OCI-LY7 (cell line): ENCODE measurements around the gene GSTO1. TPM values are rescaled to one million over a fixed set of nuclear protein-coding genes. Genes with fewer than 3 reads are reported as not detected.

ENCODE experiments used
- BruUV-seq: library from RNA; stranded (reverse); fragments of 400-500 nt; replicated peaks from 2 replicates; lab custom pipeline; 2021; lab: Mats Ljungman, UMichigan
- CTCF ChIA-PET: fragments of 300-600 bp; sonication (Branson Sonifier 250); formaldehyde crosslinking; loops from one replicate; lab custom pipeline; 2022; ENCODE audit warnings: antibody characterized with exemption; ENCODE audit not compliant: unreplicated experiment; lab: Charles Lee
- POLR2A ChIA-PET: fragments of 300-600 bp; sonication (Branson Sonifier 250); formaldehyde crosslinking; loops from one replicate; lab custom pipeline; 2022; ENCODE audit warnings: antibody characterized with exemption; lab: Charles Lee
- DNase-seq: peaks from one replicate; pipeline ENCODE4 v3.0.0-alpha.2; 2015; ENCODE audit warnings: low spot score
- H2AFZ ChIP-seq: fragments of 200-600 bp; sonication (generic), shearing (Covaris generic); 2 replicates; pipeline ENCODE4 v1.6.1; 2014; ENCODE audit warnings: mild to moderate bottlenecking, antibody characterized with exemption, low read length, moderate library complexity
- H3K27ac ChIP-seq: fragments of 200-600 bp; sonication (generic); 2 replicates; pipeline ENCODE4 v1.5.1; 2014; ENCODE audit warnings: mixed run types, low read depth, mild to moderate bottlenecking, moderate library complexity, low read length, inconsistent platforms; ENCODE audit not compliant: poor library complexity, severe bottlenecking
- H3K36me3 ChIP-seq: fragments of 200-600 bp; sonication (generic); 2 replicates; pipeline ENCODE4 v1.6.1; 2014; ENCODE audit warnings: mild to moderate bottlenecking, antibody characterized with exemption, low read length, moderate library complexity, mixed read lengths; ENCODE audit not compliant: insufficient read depth
- H3K4me1 ChIP-seq: fragments of 200-600 bp; sonication (generic); 2 replicates; pipeline ENCODE4 v1.5.1; 2014; ENCODE audit warnings: mild to moderate bottlenecking, low read length; ENCODE audit not compliant: insufficient read depth, poor library complexity, severe bottlenecking
- H3K4me2 ChIP-seq: fragments of 200-600 bp; sonication (generic); 2 replicates; pipeline ENCODE4 v1.6.1; 2014; ENCODE audit warnings: mild to moderate bottlenecking, low read length
- H3K4me3 ChIP-seq: fragments of 200-600 bp; sonication (generic); 2 replicates; pipeline ENCODE4 v1.5.1; 2014; ENCODE audit warnings: mild to moderate bottlenecking, low read depth, low read length; ENCODE audit not compliant: poor library complexity, severe bottlenecking
- H3K79me2 ChIP-seq: fragments of 200-600 bp; sonication (generic); 2 replicates; pipeline ENCODE4 v1.6.1; 2016; ENCODE audit warnings: low read depth, mild to moderate bottlenecking, low read length, moderate library complexity, mixed read lengths; ENCODE audit not compliant: insufficient read depth
- H3K9me2 ChIP-seq: fragments of 200-600 bp; sonication (generic); 2 replicates; pipeline ENCODE4 v1.6.1; 2016; ENCODE audit warnings: mild to moderate bottlenecking, low read length, mixed read lengths; ENCODE audit not compliant: insufficient read depth
- H3K9me3 ChIP-seq: fragments of 200-600 bp; sonication (generic); 2 replicates; pipeline ENCODE4 v1.6.1; 2014; ENCODE audit warnings: mild to moderate bottlenecking, mixed run types, low read length, mixed read lengths
- H4K20me1 ChIP-seq: fragments of 200-600 bp; sonication (generic); 2 replicates; pipeline ENCODE4 v1.6.1; 2014; ENCODE audit warnings: mild to moderate bottlenecking, antibody characterized with exemption, low read length, moderate library complexity, mixed read lengths; ENCODE audit not compliant: insufficient read depth
- CTCF ChIP-seq: fragments of 200-600 bp; sonication (generic); conservative IDR thresholded peaks from 2 replicates; pipeline ENCODE4 v1.5.1; 2014; ENCODE audit warnings: mild to moderate bottlenecking, antibody characterized with exemption, low read length, moderate library complexity, mixed read lengths
- EZH2phosphoT487 ChIP-seq: fragments of 200-600 bp; sonication (generic); IDR thresholded peaks from 2 replicates; pipeline ENCODE4 v1.6.1; 2018; ENCODE audit warnings: low read depth, borderline replicate concordance, mild to moderate bottlenecking, mixed run types, antibody characterized with exemption, low read length, moderate library complexity, mixed read lengths
- intact Hi-C: fragments of 100-400 bp; cut with micrococcal nuclease; formaldehyde crosslinking; loops from one replicate; pipeline ENCODE4 v1.10.0; 2022; ENCODE audit not compliant: unreplicated experiment
- total RNA-seq, 2 experiments: library from RNA; depleted of rRNA in 1 of 2; stranded (reverse); fragments of >200 nt in 1 of 2; shearing (Covaris generic) in 1 of 2; gene quantifications; 2 replicates each; pipeline ENCODE4 v1.2.3, GENCODE V29; 2014 to 2022

Gene GSTO1
- total RNA-seq, 2 experiments from 2014 or later: 1.7 to 27.4 TPM

- Histone ChIP-seq H3K9me3 (no peaks in the 10 kb centered on the region), H3K27ac (no peak overlapping the region), H2AFZ (no peak overlapping the region), H3K79me2 (peaks cover 23% of the 10 kb centered on the region; the same call in 1 of the 2 replicates), H3K36me3 (peaks cover 8% of the 10 kb centered on the region), H3K4me3 (no peak overlapping the region), H3K9me2 (no peaks in the 10 kb centered on the region), H3K4me1 (peaks cover 14% of the 10 kb centered on the region), H3K4me2 (no peak overlapping the region), H4K20me1 (no peaks in the 10 kb centered on the region; the same call in 1 of the 2 replicates)
- CTCF ChIA-PET: no interaction called here
- TF ChIP-seq CTCF (no peak), EZH2phosphoT487 (no peak)
- POLR2A ChIA-PET: interaction anchor here (0.6 to 0.7 kb wide), 2 partner anchors 243 to 508 kb away, joined by 3 read pairs; no protein-coding TSS in a partner anchor
- no peak for DNase-seq
- intact Hi-C loops: no loop called here
- BruUV-seq: no TSS peak
Measured at GRCh38 chr10:104253106-104253505, 1.6 kb upstream of the GSTO1 start.

- DNase-seq: no peak
- Histone ChIP-seq H3K4me1 (peaks cover 14% of the 10 kb centered on the region), H3K27ac (no peak overlapping the region), H3K4me2 (no peak overlapping the region; the same call in 1 of the 2 replicates), H3K79me2 (peaks cover 23% of the 10 kb centered on the region; the same call in 1 of the 2 replicates), H4K20me1 (no peaks in the 10 kb centered on the region; the same call in 1 of the 2 replicates), H3K4me3 (peak overlapping the region; percentile 76), H2AFZ (peak overlapping the region; percentile 72; the same call in 1 of the 2 replicates), H3K9me2 (no peaks in the 10 kb centered on the region), H3K36me3 (peaks cover 15% of the 10 kb centered on the region), H3K9me3 (no peaks in the 10 kb centered on the region)
- ChIA-PET POLR2A (interaction anchor here (0.6 kb wide), 1 partner anchor 507 kb away, joined by 3 read pairs; no protein-coding TSS in a partner anchor), CTCF (no interaction called here)
- BruUV-seq: no TSS peak
- TF ChIP-seq CTCF (no peak), EZH2phosphoT487 (no peak)
- intact Hi-C loops: no loop called here
Measured at GRCh38 chr10:104253606-104254410, 884 bp upstream of the GSTO1 start.
